GM21526 (cell line): ENCODE results near the gene C19orf53.
"Not testable (repeated sequence)": the region's sequence is repeated elsewhere in the genome, so short reads cannot be mapped to it uniquely, and the experiment has no call there.

Experiments
- ATAC-seq: cut with Tn5 transposase; IDR thresholded peaks from one replicate; pipeline ENCODE4 v1.9.1; 2021; ENCODE audit warnings: moderate library complexity; ENCODE audit not compliant: unreplicated experiment, low FRiP score

Gene C19orf53

DNA sequence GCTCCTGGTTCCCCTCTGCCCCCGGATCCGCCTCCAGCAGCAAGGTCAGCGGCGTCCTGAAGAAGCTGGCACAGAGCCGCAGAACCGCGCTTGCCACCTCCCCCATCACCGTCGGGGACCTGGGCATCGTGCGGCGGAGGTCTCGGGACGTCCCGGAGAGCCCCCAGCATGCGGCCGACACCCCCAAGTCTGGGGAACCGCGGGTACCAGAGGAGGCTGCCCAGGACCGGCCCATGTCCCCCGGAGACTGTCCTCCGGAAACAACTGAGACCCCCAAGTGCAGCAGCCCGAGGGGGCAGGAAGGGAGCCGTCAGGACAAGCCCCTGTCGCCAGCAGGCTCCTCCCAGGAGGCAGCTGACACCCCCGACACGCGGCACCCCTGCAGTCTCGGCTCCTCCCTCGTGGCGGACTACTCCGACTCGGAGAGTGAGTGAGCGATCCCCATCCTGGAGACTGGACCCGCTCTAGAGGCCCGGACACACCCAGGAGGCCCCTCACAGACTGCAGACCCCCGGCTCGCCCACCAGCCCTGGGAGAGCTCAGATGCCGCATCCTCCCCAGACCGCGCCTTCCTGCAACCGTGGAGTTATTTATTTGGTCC lies 11.5 kb upstream of the C19orf53 start:
- no peak for ATAC-seq

DNA sequence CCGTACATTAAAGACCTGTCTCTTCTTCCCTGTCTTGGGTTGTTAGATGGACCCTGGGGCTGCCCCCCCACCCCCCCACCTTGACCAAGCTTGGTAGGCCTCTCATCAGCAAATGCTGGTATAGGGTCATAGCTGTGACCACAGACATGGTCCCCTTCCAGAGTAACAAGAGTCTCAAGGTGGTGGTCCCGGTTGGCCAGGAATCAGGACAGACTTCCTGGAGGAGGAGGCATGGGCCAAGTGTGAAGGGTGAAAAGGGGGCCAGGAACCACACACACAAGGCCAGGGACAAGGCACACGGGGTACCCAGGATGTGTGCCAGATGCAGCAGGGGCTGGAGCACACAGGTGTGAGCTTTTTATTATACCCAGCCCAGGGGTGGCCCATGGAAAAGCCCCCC lies 11.0 kb upstream of the C19orf53 start:
- ATAC-seq = no peak

DNA sequence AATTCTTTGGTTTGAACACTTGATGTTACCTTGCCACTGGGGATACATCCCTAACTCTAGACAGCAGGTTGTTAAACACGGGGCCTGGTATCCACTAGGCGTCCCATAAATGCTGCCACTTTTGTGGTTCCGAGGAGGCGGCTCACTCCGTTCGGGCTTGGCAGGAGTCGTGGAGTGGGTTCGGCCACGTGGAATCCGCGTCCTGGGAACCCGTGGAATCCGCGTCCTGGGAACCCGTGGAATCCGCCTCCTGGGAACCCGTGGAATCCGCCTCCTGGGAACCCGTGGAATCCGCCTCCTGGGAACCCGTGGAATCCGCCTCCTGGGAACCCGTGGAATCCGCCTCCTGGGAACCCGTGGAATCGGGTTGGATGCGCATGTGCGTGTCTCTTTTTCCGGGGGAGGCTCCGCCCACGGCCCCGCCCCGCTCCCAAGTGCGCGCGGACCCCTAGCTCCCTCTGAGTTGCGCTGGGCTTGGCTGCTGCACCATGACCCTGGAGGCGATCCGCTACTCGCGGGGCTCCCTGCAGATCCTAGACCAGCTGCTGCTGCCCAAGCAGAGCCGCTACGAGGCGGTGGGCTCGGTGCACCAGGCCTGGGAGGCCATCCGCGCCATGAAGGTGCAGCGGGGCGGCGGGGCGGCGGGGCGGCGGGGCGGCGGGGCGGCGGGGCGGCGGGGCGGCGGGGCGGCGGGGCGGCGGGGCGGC lies 10.0 kb upstream of the C19orf53 start, which contains the start of gene MRI1:
TSS of gene MRI1 (plus strand) at position 422 of the 707 bp plus-strand sequence. CDS start at position 489, 67 bp downstream.
- ATAC-seq = no peak

DNA sequence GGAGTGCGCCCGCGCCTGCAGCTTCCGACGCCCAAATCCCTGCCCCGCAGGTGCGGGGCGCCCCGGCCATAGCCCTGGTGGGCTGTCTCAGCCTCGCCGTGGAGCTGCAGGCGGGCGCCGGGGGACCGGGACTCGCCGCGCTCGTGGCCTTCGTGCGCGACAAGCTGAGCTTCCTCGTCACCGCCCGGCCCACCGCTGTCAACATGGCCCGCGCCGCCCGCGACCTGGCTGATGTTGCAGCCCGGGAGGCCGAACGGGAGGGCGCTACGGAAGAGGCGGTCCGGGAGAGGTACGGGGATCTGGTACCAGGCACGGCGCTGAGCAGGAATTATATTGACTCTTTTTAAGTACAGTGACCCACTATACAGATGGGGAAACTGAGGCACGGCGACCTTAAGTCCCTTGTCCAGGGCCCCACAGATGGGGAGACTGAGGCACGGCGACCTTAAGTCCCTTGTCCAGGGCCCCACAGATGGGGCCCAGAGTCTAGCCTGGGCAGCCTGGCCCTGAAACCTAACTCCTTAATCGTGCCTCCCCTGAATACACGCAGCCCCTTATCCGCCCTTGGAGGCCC lies 9.3 kb upstream of the C19orf53 start:
- no peak for ATAC-seq

DNA sequence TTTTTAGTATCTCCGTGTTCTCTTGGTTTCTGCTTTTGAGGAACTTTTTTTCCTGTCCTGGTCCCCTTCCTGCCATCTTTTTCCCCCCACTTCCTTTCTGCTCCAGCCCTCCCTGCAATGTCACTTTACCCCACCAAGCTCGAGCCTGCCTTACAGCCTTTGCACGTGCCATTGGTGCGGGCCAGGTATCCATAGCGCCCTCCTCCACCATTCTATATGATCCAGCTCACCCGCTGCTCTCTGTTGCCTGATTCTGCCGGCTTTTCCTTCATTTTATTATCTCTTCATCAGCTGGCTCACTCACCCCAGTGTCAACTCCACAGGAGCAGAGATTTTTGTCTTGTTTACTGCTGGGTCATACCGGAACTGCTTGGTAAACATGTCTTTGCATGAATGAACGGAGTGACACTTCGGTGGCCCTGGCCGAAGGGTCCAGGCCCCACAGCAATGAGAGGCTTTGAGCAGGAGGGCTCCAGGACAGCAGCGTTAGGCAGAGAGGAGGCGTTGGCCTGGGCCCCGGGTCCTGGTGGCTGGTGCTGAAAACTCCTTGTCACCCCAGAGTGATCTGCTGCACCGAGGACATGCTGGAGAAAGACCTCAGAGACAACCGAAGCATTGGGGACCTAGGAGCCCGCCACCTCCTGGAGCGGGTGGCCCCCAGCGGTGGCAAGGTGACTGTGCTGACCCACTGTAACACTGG lies 8.7 kb upstream of the C19orf53 start:
- ATAC-seq = no peak

DNA sequence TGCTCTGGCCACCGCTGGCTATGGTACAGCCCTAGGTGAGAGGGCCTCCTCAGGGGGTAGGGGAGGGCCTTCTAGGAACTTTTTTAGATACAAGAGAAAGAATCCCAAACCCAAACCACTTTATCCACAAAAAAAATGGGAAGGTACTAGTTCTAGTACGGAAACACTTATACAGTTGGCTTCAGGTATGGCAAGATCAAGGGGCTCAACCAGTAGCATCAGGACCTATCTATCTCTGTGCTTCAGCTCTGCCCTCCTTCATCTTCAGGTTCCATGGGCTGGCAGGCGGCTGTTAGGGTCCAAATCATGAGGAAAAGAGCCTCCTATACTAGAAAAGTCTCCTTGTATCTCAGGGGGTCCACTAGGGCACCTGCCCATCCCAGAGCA lies 8.2 kb upstream of the C19orf53 start:
- ATAC-seq = no peak

DNA sequence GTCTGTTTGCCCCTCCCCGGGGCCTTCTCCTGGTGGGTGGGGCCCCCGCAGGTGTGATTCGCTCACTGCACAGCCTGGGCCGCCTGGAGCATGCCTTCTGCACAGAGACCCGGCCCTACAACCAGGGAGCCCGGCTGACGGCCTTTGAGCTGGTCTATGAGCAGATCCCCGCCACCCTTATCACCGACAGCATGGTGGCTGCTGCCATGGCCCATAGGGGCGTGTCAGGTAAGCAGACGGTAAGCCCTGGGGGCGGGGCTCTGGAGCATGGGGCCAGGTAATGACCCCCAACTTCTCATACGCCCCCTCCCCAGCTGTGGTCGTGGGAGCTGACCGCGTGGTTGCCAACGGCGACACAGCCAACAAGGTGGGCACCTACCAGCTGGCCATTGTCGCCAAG lies 5.7 kb upstream of the C19orf53 start:
- no peak for ATAC-seq

DNA sequence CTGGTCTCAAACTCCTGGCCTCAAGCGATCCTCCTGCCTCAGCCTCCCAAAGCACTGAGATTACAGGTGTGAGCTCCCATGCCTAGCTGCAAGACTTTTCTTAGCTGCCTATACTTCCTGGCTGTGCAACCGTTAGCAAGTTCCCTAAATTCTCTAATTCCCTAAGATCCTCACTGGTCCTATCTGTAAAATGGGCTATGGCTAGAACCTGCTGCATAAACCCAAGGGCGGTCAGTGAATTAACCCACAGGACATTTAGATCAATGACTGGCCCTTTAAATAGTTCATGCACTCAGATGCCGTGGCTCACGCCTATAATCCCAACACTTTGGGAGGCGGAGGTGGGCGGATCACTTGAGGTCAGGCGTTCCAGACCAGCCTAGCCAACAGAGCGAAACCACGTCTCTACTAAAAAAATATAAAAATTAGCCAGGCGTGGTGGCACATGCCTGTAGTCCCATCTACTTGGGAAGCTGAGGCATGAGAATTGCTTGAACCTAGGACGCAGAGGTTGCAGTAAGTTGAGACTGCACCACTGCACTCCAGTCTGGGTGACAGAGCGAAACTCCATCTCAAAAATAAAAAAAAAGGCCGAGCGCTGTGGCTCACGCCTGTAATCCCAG lies 4.1 kb upstream of the C19orf53 start:
- ATAC-seq = no peak

DNA sequence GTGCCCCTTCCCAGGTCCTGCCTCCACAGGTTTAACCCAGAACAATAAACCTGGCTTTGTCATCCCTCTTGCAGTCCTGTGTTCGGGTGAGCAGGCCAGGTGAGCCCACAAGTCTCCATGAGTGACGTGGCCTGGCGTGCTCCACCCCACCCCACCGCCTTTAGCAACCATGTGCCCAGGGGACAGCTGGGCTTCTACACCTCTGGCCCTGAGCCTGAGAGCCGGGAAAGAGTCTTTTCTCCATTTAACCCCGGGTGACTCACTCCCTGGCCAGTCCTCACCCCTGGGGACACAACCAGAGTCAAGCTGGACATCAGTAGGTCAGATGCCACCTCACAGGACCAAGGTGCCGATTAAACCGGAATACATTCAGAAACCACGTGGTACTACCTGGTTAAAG lies 4.1 kb downstream of the C19orf53 start:
- no peak for ATAC-seq

DNA sequence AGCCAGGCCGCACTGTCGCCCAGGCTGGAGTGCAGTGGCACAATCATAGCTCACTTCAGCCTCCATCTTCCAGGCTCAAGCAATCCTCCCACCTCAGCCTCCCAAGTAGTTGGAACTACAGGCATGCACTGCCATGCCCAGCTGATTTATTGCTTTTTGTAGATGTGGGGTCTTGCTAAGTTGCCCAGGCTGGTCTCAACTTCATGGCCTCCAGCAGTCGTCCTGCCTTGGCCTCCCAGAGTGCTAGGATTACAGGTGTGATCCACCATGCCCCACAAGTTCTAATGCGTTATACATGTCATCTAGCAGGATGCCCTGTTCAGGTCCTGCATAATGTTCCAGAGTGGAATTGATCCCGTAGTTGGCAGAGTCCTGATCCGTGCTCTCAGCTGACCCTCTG lies 4.6 kb downstream of the C19orf53 start:
- no peak for ATAC-seq

DNA sequence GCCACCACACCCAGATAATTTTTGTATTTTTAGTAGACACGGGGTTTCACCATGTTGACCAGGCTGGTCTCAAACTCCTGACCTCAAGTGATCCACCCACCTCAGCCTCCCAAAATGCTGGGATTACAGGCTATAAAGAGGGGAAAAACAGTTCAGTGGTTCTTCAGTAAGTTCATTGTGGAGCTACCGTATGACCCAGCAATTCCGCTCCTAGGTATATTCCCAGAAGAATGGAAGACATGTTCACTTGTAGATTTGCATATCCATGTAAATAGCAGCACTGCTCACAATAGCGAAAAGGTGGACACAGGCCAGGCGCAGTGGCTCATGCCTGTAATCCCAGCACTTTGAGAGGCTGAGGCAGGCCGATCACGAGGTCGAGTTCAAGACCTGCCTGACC lies 5.5 kb downstream of the C19orf53 start:
- not testable (repeated sequence) for ATAC-seq

DNA sequence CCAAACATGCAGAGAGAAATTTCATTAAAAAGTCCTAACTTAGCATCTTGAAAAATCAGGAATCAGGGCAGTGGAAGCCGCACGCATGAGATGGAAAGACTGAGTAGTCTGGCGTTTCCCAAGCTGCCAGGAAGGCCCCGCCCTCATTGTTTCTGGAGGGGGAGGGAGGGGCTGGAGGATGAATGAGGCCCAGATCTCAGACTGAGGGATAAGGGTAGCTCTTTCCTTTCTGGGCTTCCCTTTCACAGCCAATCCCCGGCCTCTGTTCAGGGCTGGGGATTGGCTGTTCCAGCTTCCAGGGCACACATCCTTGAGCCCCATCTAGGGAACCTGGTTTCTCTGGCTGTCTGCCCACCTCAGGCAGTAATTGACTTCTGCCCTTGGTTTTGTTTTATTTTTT lies 7.3 kb downstream of the C19orf53 start:
- no peak for ATAC-seq

DNA sequence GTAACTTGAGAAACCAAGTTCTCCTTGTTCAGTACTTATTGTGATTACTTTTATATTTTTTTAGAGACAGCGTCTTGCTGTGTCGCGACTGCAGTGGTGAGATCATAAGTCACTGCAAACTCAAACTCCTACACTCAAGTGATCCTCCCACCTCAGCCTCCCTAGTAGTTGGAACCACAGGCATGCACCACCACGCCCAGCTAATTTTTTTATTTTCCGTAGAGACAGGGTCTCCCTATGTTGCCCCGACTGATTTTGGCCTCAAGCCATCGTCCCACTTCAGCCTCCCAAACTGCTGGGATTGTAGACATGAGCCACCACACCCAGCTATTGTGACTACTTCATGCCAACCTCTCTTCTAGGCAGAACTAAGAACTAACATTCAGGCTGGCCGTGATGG lies 8.3 kb downstream of the C19orf53 start:
- no peak for ATAC-seq

DNA sequence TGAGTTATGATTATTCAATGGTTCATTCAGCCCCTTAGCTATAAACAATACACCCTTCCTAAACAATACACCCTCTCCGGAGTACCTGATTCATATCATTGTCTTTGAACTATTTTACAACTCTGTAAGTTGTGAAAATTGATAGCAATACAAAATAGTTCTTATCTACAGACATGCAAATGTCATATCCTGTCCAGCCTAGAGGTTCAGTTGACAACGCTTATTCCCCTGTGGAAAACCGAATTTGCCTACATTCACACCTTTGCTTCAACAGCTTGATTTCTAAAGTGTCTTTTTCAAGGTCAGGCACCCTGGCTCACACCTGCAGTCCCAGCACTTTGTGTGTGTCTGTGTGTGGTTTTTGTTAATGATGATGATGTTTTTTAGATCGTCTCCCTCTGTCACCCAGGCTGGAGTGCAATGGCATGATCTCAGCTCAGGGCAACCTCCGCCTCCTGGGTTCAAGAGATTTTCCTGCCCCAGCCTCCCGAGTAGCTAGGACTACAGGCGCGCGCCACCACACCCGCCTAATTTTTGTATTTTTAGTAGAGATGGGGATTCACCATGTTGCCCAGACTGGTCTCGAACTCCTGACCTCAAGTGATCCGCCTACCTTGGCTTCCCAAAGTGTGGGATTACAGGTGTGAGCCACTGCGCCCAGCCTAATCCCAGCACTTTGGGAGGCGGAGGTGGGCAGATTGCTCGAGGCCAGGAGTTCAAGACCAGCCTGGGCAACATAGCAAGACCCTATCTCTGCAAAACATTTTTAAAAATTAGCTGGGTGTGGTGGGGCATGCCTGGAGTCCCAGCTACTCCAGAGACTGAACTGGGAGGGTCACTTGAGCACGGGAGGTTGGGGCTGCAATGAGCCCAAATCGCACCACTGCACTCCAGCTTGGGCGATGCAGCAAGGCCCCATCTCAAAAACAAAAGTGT lies 9.6 kb downstream of the C19orf53 start:
- no peak for ATAC-seq

DNA sequence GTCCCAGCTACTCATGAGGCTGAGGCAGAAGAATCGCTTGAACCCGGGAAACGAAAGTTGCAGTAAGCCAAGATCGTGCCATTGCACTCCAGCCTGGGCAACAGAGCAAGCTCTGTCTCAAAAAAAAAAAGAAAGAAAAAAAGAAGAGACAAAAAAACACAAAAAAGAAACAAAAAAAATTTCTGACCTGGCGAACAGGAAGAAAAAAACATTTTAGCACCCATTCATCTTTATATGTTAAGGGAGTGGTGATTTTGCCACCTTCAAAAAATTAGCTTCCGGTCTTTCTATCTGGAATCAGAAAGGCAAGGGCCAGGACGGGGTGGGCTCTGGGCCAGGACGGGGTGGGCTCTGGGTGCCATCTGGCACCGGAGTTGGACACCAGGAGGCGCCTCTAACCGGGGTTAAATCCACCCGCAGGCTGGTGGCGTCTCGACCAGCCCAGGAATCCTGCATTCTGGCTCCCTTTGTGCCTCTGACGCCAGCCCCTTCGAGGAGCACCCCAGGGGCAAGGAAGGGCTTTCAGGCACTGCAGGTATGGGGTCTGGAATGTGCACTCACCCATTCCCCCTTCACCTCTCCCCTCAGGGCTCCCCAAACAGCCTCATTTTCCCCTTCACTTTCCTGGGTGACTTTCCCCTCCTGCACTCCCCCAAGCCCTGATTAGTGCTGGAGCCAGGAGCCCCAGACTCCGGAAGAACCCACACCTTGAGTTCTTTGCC lies 10.6 kb downstream of the C19orf53 start:
- no peak for ATAC-seq

DNA sequence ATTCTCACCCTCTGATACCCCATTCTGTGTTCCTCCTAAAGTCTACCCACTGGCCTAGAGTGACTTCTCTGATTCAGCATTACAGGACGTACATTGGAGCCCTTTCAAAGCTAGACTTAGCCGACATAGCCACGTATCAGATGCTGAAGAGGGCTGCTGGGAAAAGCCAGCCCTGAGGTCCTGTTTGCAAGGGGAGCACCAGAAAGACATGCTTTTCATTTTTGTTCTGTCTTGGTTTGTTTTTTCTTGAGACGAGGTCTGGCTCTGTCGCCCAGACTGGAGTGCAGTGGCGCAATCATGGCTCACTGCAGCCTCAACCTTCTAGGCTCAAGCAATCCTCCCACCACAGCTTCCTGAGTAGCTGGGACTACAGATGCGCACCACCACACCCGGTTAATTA lies 14.7 kb downstream of the C19orf53 start:
- ATAC-seq = no peak

DNA sequence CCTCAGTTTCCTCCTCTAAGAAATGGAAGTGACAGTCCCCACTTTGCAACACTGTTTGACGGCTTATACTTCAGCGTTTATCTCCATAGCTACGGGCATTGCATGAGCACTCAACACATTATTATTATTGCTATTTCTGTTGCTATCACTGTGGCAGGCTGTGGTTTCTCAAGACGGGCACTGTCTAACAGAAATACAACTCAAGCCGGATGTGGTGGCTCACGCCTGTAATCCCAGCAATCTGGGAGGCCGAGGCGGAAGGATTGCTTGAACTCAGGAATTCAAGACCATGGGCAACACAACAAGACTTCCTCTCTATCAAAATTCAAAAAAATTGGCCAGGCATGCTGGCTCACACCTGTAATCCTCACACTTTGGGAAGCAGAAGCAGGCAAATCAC lies 16.1 kb downstream of the C19orf53 start:
- no peak for ATAC-seq

DNA sequence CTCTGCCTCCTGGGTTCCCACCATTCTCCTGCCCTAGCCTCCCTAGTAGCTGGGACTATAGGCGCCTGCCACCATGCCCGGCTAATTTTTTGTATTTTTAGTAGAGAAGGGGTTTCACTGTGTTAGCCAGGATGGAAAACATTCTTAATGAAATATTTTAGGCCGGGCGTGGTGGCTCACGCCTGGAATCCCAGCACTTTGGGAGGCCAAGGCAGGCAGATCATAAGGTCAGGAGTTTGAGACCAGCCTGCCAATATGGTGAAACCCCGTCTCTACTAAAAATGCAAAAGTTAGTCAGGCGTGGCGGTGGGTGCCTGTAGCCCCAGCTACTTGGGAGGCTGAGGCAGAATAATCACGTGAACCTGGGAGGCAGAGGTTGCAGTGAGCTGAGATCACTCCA lies 19.1 kb downstream of the C19orf53 start:
- ATAC-seq = not testable (repeated sequence)

DNA sequence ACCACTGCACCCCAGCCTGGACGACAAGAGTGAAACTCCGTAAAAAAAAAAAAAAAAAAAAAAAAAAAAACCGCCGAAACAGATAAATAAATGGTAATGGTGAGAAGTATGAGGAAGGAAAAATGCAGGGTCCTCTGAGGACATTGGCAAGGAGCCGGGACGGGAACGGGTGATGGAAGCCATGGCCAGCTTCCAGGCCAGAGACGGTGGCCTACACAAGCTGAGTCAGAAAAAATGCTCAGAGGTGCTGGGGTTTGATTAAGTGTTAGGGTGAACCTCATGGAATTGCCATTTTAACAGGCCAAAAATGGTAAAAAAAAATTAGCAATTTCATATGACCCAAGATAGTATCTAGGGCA lies 20.1 kb downstream of the C19orf53 start:
- ATAC-seq = no peak
